ENCODE results near the gene CARD14. TPM values are rescaled to one million over a fixed set of nuclear protein-coding genes. Genes with fewer than 3 reads are reported as not detected.

The CARD14 gene
- total RNA-seq: not detected in 2 replicates
- 0.07 TPM for total RNA-seq (2013)
- polyA plus RNA-seq: 0.33 TPM in 1 of 2 replicates, not detected in the other
- polyA minus RNA-seq: not detected in 2 replicates

DNA sequence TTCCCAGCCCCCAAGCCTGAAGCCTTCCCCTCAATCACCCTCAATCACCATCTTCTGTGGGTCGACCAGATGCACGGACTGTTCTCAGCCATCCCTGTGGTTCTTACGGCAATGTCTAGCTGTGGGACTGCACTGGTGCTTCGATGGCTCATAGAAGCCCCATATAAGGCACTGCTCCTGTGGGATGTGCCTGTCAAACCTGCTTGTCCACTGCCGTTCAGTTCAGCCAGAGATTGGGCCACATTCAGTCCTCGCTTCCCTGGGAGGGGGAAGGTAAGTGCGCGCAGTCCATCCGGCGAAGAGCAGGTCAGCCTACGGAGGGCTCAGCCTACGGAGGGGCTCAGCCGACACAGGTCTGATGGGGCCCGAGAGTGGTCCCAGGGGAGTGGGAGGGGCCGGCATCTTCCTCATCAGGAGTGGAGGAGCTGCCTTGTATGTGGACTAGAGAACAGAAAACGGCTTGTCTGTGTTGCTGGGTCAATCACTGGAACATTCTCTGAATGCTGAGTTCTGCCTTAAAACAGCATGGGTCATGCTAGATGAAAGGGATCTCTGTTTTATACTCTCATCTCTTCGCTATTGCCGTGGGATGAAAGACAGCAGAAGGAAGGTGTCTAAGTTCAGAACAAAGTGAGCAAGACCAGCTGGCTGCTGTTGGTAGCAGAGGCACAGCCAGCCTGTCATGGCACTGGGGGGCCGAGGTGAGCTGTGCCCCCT lies at the start of gene CARD14:
CARD14 (plus strand) TSS at position 247 of the 717 bp plus-strand sequence. CDS start 11,409 bp downstream, outside the sequence.
- TF ChIP-seq EZH2 (IDR thresholded peaks at IDR 0.05; ENCODE audit: borderline replicate concordance, insufficient read depth, low read depth, low read length, poor library complexity, severe bottlenecking): no peak
- TF ChIP-seq, protein P1, sequence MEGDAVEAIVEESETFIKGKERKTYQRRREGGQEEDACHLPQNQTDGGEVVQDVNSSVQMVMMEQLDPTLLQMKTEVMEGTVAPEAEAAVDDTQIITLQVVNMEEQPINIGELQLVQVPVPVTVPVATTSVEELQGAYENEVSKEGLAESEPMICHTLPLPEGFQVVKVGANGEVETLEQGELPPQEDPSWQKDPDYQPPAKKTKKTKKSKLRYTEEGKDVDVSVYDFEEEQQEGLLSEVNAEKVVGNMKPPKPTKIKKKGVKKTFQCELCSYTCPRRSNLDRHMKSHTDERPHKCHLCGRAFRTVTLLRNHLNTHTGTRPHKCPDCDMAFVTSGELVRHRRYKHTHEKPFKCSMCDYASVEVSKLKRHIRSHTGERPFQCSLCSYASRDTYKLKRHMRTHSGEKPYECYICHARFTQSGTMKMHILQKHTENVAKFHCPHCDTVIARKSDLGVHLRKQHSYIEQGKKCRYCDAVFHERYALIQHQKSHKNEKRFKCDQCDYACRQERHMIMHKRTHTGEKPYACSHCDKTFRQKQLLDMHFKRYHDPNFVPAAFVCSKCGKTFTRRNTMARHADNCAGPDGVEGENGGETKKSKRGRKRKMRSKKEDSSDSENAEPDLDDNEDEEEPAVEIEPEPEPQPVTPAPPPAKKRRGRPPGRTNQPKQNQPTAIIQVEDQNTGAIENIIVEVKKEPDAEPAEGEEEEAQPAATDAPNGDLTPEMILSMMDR (IDR thresholded peaks at IDR 0.05): no peak
- POLR2A ChIA-PET: no interaction called here
- 87% methylated on average over 18 of the region's 19 CpGs for WGBS (ENCODE audit: insufficient coverage)
- Histone ChIP-seq H3K27me3 (replicated peaks in 1 of 4; ENCODE audit: control extremely low read depth in 1 of 4, control insufficient read depth in 3 of 4, insufficient read depth in 4 of 4, low read length in 3 of 4) (peaks cover 0 to 9% (median 0%) of the 10 kb centered on the region in 4 experiments), H3K36me3 (replicated peaks in 1 of 2; ENCODE audit: control extremely low read depth in 1 of 2, control insufficient read depth in 1 of 2, extremely low read depth in 1 of 2, insufficient read depth in 2 of 2, low read length in 1 of 2) (no peaks in the 10 kb centered on the region), H3K9me3 (ENCODE audit: control extremely low read depth in 1 of 3, control insufficient read depth in 2 of 3, insufficient read depth in 1 of 3, low read length in 2 of 3) (peaks cover 0 to 3% (median 0%) of the 10 kb centered on the region in 3 donors), H3K27ac (ENCODE audit: low read length in 2 of 2) (no peak within 1 kb of the TSS), H4K20me1 (ENCODE audit: control insufficient read depth, insufficient read depth, low read length, poor library complexity, severe bottlenecking) (no peaks in the 10 kb centered on the region), H2AFZ (ENCODE audit: insufficient read depth, low read depth, low read length, poor library complexity, severe bottlenecking) (no peak within 1 kb of the TSS), H3K79me2 (ENCODE audit: control insufficient read depth, insufficient read depth, low read length) (no peaks in the 10 kb centered on the region), H3K4me3 (ENCODE audit: control extremely low read depth in 1 of 5, extremely low read depth in 1 of 5, insufficient read depth in 1 of 5, low read depth in 2 of 5, low read length in 4 of 5) (no peak within 1 kb of the TSS), H3K4me1 (ENCODE audit: control insufficient read depth in 2 of 2, insufficient read depth in 2 of 2, low read length in 2 of 2) (no peaks in the 10 kb centered on the region), H3K9ac (ENCODE audit: low read length) (no peak within 1 kb of the TSS), H3K4me2 (replicated peaks; ENCODE audit: low read depth, low read length, poor library complexity, severe bottlenecking) (no peak within 1 kb of the TSS)
- Mint-ChIP-seq H3K4me3 (no peak within 1 kb of the TSS), H3K9me3 (ENCODE audit: insufficient read depth) (no peaks in the 10 kb centered on the region), H3K27ac (no peak within 1 kb of the TSS), H3K27me3 (peaks cover 9% of the 10 kb centered on the region), H3K4me1 (no peaks in the 10 kb centered on the region)
- intact Hi-C loops (cut with micrococcal nuclease): no loop called here
- DNase-seq (no peak), ATAC-seq (ENCODE audit: low read depth) (no peak)
- CTCF ChIA-PET: no interaction called here

DNA sequence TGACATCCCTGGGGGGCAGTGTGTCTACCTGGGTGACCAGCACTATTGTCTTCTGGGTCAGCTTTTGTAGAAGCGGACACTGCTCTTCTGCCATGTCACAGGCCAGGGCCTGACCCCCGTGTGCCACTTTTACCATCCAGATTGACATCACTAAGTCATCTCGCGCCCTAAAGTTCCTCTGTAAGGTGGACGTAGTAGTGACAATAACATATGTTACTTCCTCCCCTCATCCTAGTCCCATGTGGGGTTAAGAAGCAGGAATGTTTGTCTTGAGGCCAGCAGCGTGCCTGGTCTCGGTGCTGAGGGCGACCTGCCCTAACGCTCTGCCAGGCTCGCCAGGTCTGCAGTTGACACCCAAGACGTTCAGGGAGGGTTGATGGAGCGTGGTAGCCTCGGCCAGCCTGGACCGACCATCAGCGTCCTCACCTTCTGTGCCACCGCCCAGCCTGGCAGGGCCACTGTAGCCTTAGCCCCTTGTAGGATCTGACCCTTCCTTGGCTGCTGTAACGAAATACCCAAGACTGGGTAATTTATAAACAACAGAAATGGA lies 47.7 kb upstream of the CARD14 start:
- Mint-ChIP-seq H3K4me1 (no peaks in the 10 kb centered on the region), H3K9me3 (ENCODE audit: insufficient read depth) (no peaks in the 10 kb centered on the region), H3K27ac (no peak overlapping the region), H3K27me3 (peaks cover 7% of the 10 kb centered on the region), H3K4me3 (no peak overlapping the region)
- Histone ChIP-seq H3K9me3 (ENCODE audit: control extremely low read depth in 1 of 3, control insufficient read depth in 2 of 3, insufficient read depth in 1 of 3, low read length in 2 of 3) (no peaks in the 10 kb centered on the region), H3K9ac (ENCODE audit: low read length) (no peak overlapping the region), H3K27me3 (replicated peaks in 1 of 4; ENCODE audit: control extremely low read depth in 1 of 4, control insufficient read depth in 3 of 4, insufficient read depth in 4 of 4, low read length in 3 of 4) (peaks cover 0 to 7% (median 1%) of the 10 kb centered on the region in 4 experiments), H3K79me2 (ENCODE audit: control insufficient read depth, insufficient read depth, low read length) (no peaks in the 10 kb centered on the region), H3K36me3 (replicated peaks in 1 of 2; ENCODE audit: control extremely low read depth in 1 of 2, control insufficient read depth in 1 of 2, extremely low read depth in 1 of 2, insufficient read depth in 2 of 2, low read length in 1 of 2) (no peaks in the 10 kb centered on the region), H3K27ac (ENCODE audit: low read length in 2 of 2) (no peak overlapping the region), H3K4me3 (ENCODE audit: control extremely low read depth in 1 of 5, extremely low read depth in 1 of 5, insufficient read depth in 1 of 5, low read depth in 2 of 5, low read length in 4 of 5) (no peak overlapping the region), H2AFZ (ENCODE audit: insufficient read depth, low read depth, low read length, poor library complexity, severe bottlenecking) (no peak overlapping the region), H4K20me1 (ENCODE audit: control insufficient read depth, insufficient read depth, low read length, poor library complexity, severe bottlenecking) (no peaks in the 10 kb centered on the region), H3K4me1 (ENCODE audit: control insufficient read depth in 2 of 2, insufficient read depth in 2 of 2, low read length in 2 of 2) (no peaks in the 10 kb centered on the region), H3K4me2 (replicated peaks; ENCODE audit: low read depth, low read length, poor library complexity, severe bottlenecking) (no peak overlapping the region)
- intact Hi-C loops (cut with micrococcal nuclease): no loop called here
- WGBS (ENCODE audit: insufficient coverage): 93% methylated on average over 13 of the region's 17 CpGs
- no peak for ATAC-seq (ENCODE audit: low read depth)
- no peak for DNase-seq
- TF ChIP-seq, protein P1 (IDR thresholded peaks at IDR 0.05): no peak
- no peak for TF ChIP-seq EZH2 (IDR thresholded peaks at IDR 0.05; ENCODE audit: borderline replicate concordance, insufficient read depth, low read depth, low read length, poor library complexity, severe bottlenecking)
- ChIA-PET POLR2A (no interaction called here), CTCF (no interaction called here)

Measured in B cell (primary cell).